NT2/D1 (cell line): Measurements from ENCODE around the gene CNP.

ENCODE experiments used
- SUZ12 ChIP-seq: IDR thresholded peaks from 2 replicates; pipeline ENCODE4 v1.6.1; 2011; ENCODE audit not compliant: insufficient read length, insufficient read depth; ENCODE audit errors: extremely low read depth
- YY1 ChIP-seq: IDR thresholded peaks from 2 replicates; pipeline ENCODE4 v1.6.1; 2011; ENCODE audit not compliant: insufficient read length, insufficient read depth
- ZNF274 ChIP-seq: IDR thresholded peaks from 2 replicates; pipeline ENCODE4 v1.6.1; 2011; ENCODE audit warnings: mild to moderate bottlenecking, low read depth, low read length

GRCh38 chr17:41941168-41941567, 25.4 kb upstream of the CNP start:
- no peak for TF ChIP-seq SUZ12
- no peak for TF ChIP-seq ZNF274
- TF ChIP-seq YY1: no peak
